C4-2B (cell line): ENCODE results near the gene CCL3.

Source experiments
- CTCF ChIP-seq: fragments of 450-650 bp; conservative IDR thresholded peaks from 2 replicates; pipeline ENCODE4 v1.5.1; 2017; ENCODE audit warnings: mild to moderate bottlenecking
- ZFX ChIP-seq: fragments of 450-650 bp; IDR thresholded peaks from 2 replicates; pipeline ENCODE4 v1.6.1; 2017

- TF ChIP-seq CTCF (no peak), ZFX (no peak)
Measured at GRCh38 chr17:36055921-36056520, 33.9 kb downstream of the CCL3 start.
